ENCODE data around the gene RREB1. TPM values are rescaled to one million over a fixed set of nuclear protein-coding genes. Genes with fewer than 3 reads are reported as not detected.
A peak's percentile ranks its signal among the peaks of the same experiment; 100 is the strongest.
"Not testable (repeated sequence)": the region's sequence is repeated elsewhere in the genome, so short reads cannot be mapped to it uniquely, and the experiment has no call there.

RREB1 gene
- total RNA-seq, 1 experiment from 2014 or later, result 51.1 TPM

GRCh38 chr6:7154341-7155139 is 46.8 kb downstream of the RREB1 start:
- H3K4me1 Mint-ChIP-seq (ENCODE audit: low read depth, unreplicated experiment), result peaks cover 33% of the 10 kb centered on the region
- H3K4me3 ChIP-seq (ENCODE audit: low read depth, low read length), result no peak overlapping the region
- BruUV-seq (replicated peaks), result no TSS peak
- POLR2A ChIA-PET, result no interaction called here
- no peaks in the 10 kb centered on the region for H3K27me3 Mint-ChIP-seq (ENCODE audit: insufficient read depth, unreplicated experiment)
- no peak overlapping the region for H3K27ac Mint-ChIP-seq (ENCODE audit: unreplicated experiment)
- no peaks in the 10 kb centered on the region for H3K9me3 ChIP-seq
- H3K36me3 ChIP-seq (ENCODE audit: control insufficient read depth, insufficient read depth, low read length), result no peaks in the 10 kb centered on the region
- CTCF ChIA-PET, result interaction anchor here (0.6 kb wide), 1 partner anchor 410 kb away, joined by 3 read pairs; no protein-coding TSS in a partner anchor
- H3K4me1 ChIP-seq, result peaks cover 20% of the 10 kb centered on the region
- peaks cover 5% of the 10 kb centered on the region for H3K36me3 Mint-ChIP-seq (ENCODE audit: insufficient read depth, unreplicated experiment)
- H3K27me3 ChIP-seq (replicated peaks; ENCODE audit: control insufficient read depth, insufficient read depth, low read length), result no peaks in the 10 kb centered on the region
- no peak overlapping the region for H3K4me3 Mint-ChIP-seq (ENCODE audit: unreplicated experiment)
- DNase-seq, result no peak
- intact Hi-C loops (cut with micrococcal nuclease; ENCODE audit: unreplicated experiment), result no loop called here
- TF ChIP-seq, protein P1, sequence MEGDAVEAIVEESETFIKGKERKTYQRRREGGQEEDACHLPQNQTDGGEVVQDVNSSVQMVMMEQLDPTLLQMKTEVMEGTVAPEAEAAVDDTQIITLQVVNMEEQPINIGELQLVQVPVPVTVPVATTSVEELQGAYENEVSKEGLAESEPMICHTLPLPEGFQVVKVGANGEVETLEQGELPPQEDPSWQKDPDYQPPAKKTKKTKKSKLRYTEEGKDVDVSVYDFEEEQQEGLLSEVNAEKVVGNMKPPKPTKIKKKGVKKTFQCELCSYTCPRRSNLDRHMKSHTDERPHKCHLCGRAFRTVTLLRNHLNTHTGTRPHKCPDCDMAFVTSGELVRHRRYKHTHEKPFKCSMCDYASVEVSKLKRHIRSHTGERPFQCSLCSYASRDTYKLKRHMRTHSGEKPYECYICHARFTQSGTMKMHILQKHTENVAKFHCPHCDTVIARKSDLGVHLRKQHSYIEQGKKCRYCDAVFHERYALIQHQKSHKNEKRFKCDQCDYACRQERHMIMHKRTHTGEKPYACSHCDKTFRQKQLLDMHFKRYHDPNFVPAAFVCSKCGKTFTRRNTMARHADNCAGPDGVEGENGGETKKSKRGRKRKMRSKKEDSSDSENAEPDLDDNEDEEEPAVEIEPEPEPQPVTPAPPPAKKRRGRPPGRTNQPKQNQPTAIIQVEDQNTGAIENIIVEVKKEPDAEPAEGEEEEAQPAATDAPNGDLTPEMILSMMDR (IDR thresholded peaks at IDR 0.05; ENCODE audit: insufficient read depth in 1 of 2, low read depth in 1 of 2, low read length in 1 of 2, severe bottlenecking in 1 of 2, unreplicated experiment in 1 of 2), result no peak
- no peaks in the 10 kb centered on the region for H3K9me3 Mint-ChIP-seq (ENCODE audit: unreplicated experiment)

GRCh38 chr6:7155871-7156579 is 48.3 kb downstream of the RREB1 start:
- Mint-ChIP-seq H3K27me3 (ENCODE audit: insufficient read depth, unreplicated experiment) (no peaks in the 10 kb centered on the region), H3K4me1 (ENCODE audit: low read depth, unreplicated experiment) (peaks cover 26% of the 10 kb centered on the region), H3K27ac (ENCODE audit: unreplicated experiment) (no peak overlapping the region), H3K9me3 (ENCODE audit: unreplicated experiment) (no peaks in the 10 kb centered on the region), H3K36me3 (ENCODE audit: insufficient read depth, unreplicated experiment) (peaks cover 10% of the 10 kb centered on the region), H3K4me3 (ENCODE audit: unreplicated experiment) (no peak overlapping the region)
- ChIA-PET CTCF (no interaction called here), POLR2A (no interaction called here)
- DNase-seq, result no peak
- Histone ChIP-seq H3K4me1 (peaks cover 23% of the 10 kb centered on the region), H3K27me3 (replicated peaks; ENCODE audit: control insufficient read depth, insufficient read depth, low read length) (no peaks in the 10 kb centered on the region), H3K36me3 (ENCODE audit: control insufficient read depth, insufficient read depth, low read length) (no peaks in the 10 kb centered on the region), H3K4me3 (ENCODE audit: low read depth, low read length) (no peak overlapping the region), H3K9me3 (no peaks in the 10 kb centered on the region)
- TF ChIP-seq, protein P1 (IDR thresholded peaks at IDR 0.05; ENCODE audit: insufficient read depth in 1 of 2, low read depth in 1 of 2, low read length in 1 of 2, severe bottlenecking in 1 of 2, unreplicated experiment in 1 of 2), result no peak
- intact Hi-C loops (cut with micrococcal nuclease; ENCODE audit: unreplicated experiment), result no loop called here
- BruUV-seq (replicated peaks), result no TSS peak

- H3K4me3 ChIP-seq (ENCODE audit: low read depth, low read length), result no peak overlapping the region
- H3K4me3 Mint-ChIP-seq (ENCODE audit: unreplicated experiment), result no peak overlapping the region
- H3K27me3 Mint-ChIP-seq (ENCODE audit: insufficient read depth, unreplicated experiment), result no peaks in the 10 kb centered on the region
- H3K27ac Mint-ChIP-seq (ENCODE audit: unreplicated experiment), result no peak overlapping the region
- DNase-seq, result no peak
- BruUV-seq (replicated peaks), result no TSS peak
- peaks cover 23% of the 10 kb centered on the region for H3K4me1 ChIP-seq
- ChIA-PET POLR2A (no interaction called here), CTCF (no interaction called here)
- H3K4me1 Mint-ChIP-seq (ENCODE audit: low read depth, unreplicated experiment), result peaks cover 26% of the 10 kb centered on the region
- no peaks in the 10 kb centered on the region for H3K36me3 ChIP-seq (ENCODE audit: control insufficient read depth, insufficient read depth, low read length)
- H3K36me3 Mint-ChIP-seq (ENCODE audit: insufficient read depth, unreplicated experiment), result peaks cover 13% of the 10 kb centered on the region
- no peaks in the 10 kb centered on the region for H3K9me3 ChIP-seq
- no peaks in the 10 kb centered on the region for H3K9me3 Mint-ChIP-seq (ENCODE audit: unreplicated experiment)
- TF ChIP-seq, protein P1 (IDR thresholded peaks at IDR 0.05; ENCODE audit: insufficient read depth in 1 of 2, low read depth in 1 of 2, low read length in 1 of 2, severe bottlenecking in 1 of 2, unreplicated experiment in 1 of 2), result no peak
- no peaks in the 10 kb centered on the region for H3K27me3 ChIP-seq (replicated peaks; ENCODE audit: control insufficient read depth, insufficient read depth, low read length)
- intact Hi-C loops (cut with micrococcal nuclease; ENCODE audit: unreplicated experiment), result no loop called here
Measured at GRCh38 chr6:7156643-7157278, 49.0 kb downstream of the RREB1 start.

- CTCF ChIA-PET; H3K27me3 Mint-ChIP-seq (ENCODE audit: insufficient read depth, unreplicated experiment); H3K36me3 ChIP-seq (ENCODE audit: control insufficient read depth, insufficient read depth, low read length); DNase-seq; H3K9me3 ChIP-seq; H3K4me3 Mint-ChIP-seq (ENCODE audit: unreplicated experiment); BruUV-seq (replicated peaks); H3K27me3 ChIP-seq (replicated peaks; ENCODE audit: control insufficient read depth, insufficient read depth, low read length); POLR2A ChIA-PET; intact Hi-C loops (cut with micrococcal nuclease; ENCODE audit: unreplicated experiment); H3K9me3 Mint-ChIP-seq (ENCODE audit: unreplicated experiment); H3K4me3 ChIP-seq (ENCODE audit: low read depth, low read length): not testable (repeated sequence)
- peaks cover 13% of the 10 kb centered on the region for H3K36me3 Mint-ChIP-seq (ENCODE audit: insufficient read depth, unreplicated experiment)
- H3K4me1 ChIP-seq, result peaks cover 18% of the 10 kb centered on the region
- peak overlapping the region; percentile 21 for H3K27ac Mint-ChIP-seq (ENCODE audit: unreplicated experiment)
- peaks cover 29% of the 10 kb centered on the region for H3K4me1 Mint-ChIP-seq (ENCODE audit: low read depth, unreplicated experiment)
Measured at GRCh38 chr6:7157307-7157706, 49.5 kb downstream of the RREB1 start.

Data from Caco-2 (cell line).